ENCODE results near the gene ALS2. TPM values are rescaled to one million over a fixed set of nuclear protein-coding genes. Genes with fewer than 3 reads are reported as not detected.

The ALS2 gene
- total RNA-seq, 1 donor from 2014 or later: 37.0 TPM

DNA sequence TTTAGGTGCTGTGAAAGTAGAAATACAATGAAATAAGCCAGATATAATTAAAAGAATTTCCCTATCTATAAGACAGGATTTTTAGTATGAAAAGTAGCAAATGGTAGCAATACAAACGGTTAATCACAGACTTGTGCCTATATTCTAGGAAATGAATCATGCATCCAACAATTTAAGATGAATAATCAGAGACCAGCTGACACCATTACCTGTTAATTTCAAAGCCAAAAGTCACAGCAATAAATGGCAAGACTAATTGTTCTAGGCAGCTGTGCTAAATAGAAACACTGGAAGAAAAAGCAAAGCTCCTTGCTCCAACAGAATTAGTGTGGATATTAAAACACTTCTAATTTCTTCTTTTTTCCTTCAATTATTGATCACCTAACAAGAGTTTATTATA, 47.2 kb downstream of the ALS2 start:
- Mint-ChIP-seq H3K4me1 (no peaks in the 10 kb centered on the region), H3K4me3 (no peak overlapping the region), H3K27ac (ENCODE audit: unreplicated experiment) (no peak overlapping the region), H3K27me3 (ENCODE audit: low read depth) (no peaks in the 10 kb centered on the region), H3K9me3 (no peaks in the 10 kb centered on the region), H3K36me3 (ENCODE audit: low read depth) (peaks cover 28% of the 10 kb centered on the region)
- no peak for DNase-seq (ENCODE audit: low read depth, low spot score)
- TF ChIP-seq, protein P1, sequence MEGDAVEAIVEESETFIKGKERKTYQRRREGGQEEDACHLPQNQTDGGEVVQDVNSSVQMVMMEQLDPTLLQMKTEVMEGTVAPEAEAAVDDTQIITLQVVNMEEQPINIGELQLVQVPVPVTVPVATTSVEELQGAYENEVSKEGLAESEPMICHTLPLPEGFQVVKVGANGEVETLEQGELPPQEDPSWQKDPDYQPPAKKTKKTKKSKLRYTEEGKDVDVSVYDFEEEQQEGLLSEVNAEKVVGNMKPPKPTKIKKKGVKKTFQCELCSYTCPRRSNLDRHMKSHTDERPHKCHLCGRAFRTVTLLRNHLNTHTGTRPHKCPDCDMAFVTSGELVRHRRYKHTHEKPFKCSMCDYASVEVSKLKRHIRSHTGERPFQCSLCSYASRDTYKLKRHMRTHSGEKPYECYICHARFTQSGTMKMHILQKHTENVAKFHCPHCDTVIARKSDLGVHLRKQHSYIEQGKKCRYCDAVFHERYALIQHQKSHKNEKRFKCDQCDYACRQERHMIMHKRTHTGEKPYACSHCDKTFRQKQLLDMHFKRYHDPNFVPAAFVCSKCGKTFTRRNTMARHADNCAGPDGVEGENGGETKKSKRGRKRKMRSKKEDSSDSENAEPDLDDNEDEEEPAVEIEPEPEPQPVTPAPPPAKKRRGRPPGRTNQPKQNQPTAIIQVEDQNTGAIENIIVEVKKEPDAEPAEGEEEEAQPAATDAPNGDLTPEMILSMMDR (conservative IDR thresholded peaks at IDR 0.05): no peak

DNA sequence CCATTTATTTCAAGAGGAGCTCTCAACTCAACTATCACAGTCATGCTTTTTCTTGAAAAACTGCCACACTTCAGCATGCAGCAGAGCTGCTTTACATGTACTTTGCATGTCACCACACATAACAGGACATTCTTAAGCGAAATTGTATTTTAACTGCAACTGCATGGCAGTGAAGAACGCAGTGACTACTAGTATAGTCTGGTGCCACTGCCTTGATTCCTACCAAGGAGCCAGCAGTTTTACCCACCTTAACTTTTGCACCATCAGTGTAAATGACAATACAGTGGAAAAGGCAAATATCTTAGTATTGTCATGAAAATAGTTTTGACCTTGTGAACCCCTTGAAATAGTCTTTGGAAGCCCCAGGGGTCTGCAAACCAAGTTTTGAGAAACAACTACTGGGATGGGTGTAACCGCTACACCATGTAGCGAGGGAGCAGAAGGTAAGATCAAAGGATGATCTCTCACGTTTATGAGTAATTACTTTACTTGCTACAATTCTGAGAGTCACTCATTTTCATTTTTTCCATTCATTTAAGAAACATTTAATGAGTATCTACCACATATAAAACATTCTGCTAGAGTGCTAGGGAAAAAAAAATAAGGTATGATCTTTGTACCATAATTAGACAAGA, 50.0 kb downstream of the ALS2 start:
- Mint-ChIP-seq H3K27me3 (ENCODE audit: low read depth) (no peaks in the 10 kb centered on the region), H3K36me3 (ENCODE audit: low read depth) (peaks cover 17% of the 10 kb centered on the region), H3K27ac (ENCODE audit: unreplicated experiment) (no peak overlapping the region), H3K4me1 (no peaks in the 10 kb centered on the region), H3K4me3 (no peak overlapping the region), H3K9me3 (no peaks in the 10 kb centered on the region)
- no peak for DNase-seq (ENCODE audit: low read depth, low spot score)
- TF ChIP-seq, protein P1 (conservative IDR thresholded peaks at IDR 0.05): no peak

DNA sequence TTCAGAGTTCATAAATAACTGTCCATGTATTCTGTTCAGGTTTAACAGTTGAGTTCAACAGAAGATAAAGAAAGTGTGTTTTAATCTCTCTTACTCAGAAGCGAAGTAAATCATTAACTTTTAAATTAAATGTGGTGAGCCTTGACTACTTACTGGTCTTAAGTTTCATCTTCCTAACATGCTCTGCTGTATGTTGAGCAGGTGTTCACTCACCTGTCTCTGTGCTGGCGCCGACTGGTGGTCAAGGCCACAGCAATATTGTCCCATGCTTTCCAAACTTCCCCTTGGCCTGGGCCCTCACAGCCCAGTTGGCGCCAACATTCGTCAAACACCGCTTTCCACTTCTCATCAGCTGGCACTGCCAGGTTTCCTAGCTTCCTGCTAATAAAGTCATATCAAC, 65.3 kb downstream of the ALS2 start:
- TF ChIP-seq, protein P1 (conservative IDR thresholded peaks at IDR 0.05): no peak
- Mint-ChIP-seq H3K4me3 (no peak overlapping the region), H3K27me3 (ENCODE audit: low read depth) (no peaks in the 10 kb centered on the region), H3K4me1 (no peaks in the 10 kb centered on the region), H3K27ac (ENCODE audit: unreplicated experiment) (no peak overlapping the region), H3K9me3 (peaks cover 6% of the 10 kb centered on the region), H3K36me3 (ENCODE audit: low read depth) (peaks cover 35% of the 10 kb centered on the region)
- no peak for DNase-seq (ENCODE audit: low read depth, low spot score)

DNA sequence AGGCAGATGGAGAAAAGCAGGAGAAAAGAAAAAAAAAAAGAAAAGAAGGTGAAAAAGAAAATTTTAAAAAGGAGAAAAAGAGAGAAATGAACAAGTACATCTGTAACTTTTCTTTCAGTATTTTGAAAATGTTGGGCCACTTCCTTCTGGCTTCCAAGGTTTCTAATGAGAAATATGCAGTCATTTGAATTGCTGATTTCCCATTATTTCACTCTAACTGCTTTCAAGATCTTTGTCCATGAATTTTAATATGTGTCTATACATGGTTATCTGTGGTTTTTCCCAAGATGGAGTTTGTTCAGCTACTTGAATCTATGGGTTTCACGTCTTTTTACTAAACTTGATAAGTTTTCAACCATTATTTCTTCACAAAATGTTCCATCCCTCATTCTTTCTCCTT, 68.0 kb downstream of the ALS2 start:
- no peaks in the 10 kb centered on the region for H3K9me3 Mint-ChIP-seq

DNA sequence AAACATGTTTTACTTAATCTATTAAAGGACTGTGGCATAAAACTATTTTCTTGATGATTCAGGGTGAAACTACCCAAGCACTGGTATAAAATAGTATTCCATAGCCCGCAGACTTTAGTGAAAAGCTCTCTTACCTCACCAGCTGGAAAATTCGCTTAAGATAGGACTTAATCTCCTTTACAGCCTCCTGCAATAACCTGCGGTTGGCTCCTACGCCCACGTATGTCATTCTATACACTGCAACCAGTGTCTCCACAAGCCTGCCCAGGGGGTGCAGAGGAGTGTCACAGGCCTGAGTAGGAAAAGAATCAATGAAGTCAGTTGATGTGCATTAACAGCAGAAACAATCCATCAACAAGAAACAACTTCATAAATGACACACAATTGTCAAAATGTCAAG, 71.0 kb downstream of the ALS2 start:
- H3K36me3 Mint-ChIP-seq (ENCODE audit: low read depth): peaks cover 12% of the 10 kb centered on the region
- TF ChIP-seq, protein P1 (conservative IDR thresholded peaks at IDR 0.05): no peak
- no peak for DNase-seq (ENCODE audit: low read depth, low spot score)
- H3K4me3 Mint-ChIP-seq: no peak overlapping the region
- H3K27me3 Mint-ChIP-seq (ENCODE audit: low read depth): no peaks in the 10 kb centered on the region
- H3K27ac Mint-ChIP-seq (ENCODE audit: unreplicated experiment): no peak overlapping the region
- H3K4me1 Mint-ChIP-seq: no peaks in the 10 kb centered on the region
- no peaks in the 10 kb centered on the region for H3K9me3 Mint-ChIP-seq

More for the DNA sequence above, 68.0 kb downstream of the ALS2 start:
- no peak overlapping the region for H3K27ac Mint-ChIP-seq (ENCODE audit: unreplicated experiment)
- DNase-seq (ENCODE audit: low read depth, low spot score): no peak
- H3K4me1 Mint-ChIP-seq: no peaks in the 10 kb centered on the region
- peaks cover 22% of the 10 kb centered on the region for H3K36me3 Mint-ChIP-seq (ENCODE audit: low read depth)
- H3K4me3 Mint-ChIP-seq: no peak overlapping the region
- TF ChIP-seq, protein P1 (conservative IDR thresholded peaks at IDR 0.05): no peak
- H3K27me3 Mint-ChIP-seq (ENCODE audit: low read depth): no peaks in the 10 kb centered on the region

Data from neural crest cell (in vitro differentiated cells).